WTC11 (cell line): ENCODE data around the gene ABCD2. TPM values are rescaled to one million over a fixed set of nuclear protein-coding genes. Genes with fewer than 3 reads are reported as not detected.

Source experiments
- ATAC-seq: fragments of 200-7000 bp; cut with Tn5 transposase; 2 replicates; pipeline ENCODE4 v1.10.0; 2021; ENCODE audit warnings: mild to moderate bottlenecking, moderate library complexity
- CTCF ChIA-PET: fragments of 300-600 bp; sonication (Branson Sonifier 250); formaldehyde crosslinking; loops from one replicate; lab custom pipeline; 2021; ENCODE audit warnings: antibody characterized with exemption; lab: Charles Lee
- POLR2A ChIA-PET: fragments of 350-600 bp; sonication (Branson Sonifier 250); formaldehyde crosslinking; loops from one replicate; lab custom pipeline; 2021; ENCODE audit warnings: antibody characterized with exemption; lab: Charles Lee
- DNase-seq: peaks from one replicate; pipeline ENCODE4 v3.0.0; 2021; ENCODE audit warnings: low spot score
- H3K27ac Mint-ChIP-seq: 2 replicates; pipeline ENCODE4 v1.8.0; 2021; ENCODE audit warnings: mixed read lengths
- H3K27me3 Mint-ChIP-seq: 2 replicates; pipeline ENCODE4 v1.8.0; 2021; ENCODE audit warnings: low read depth, mild to moderate bottlenecking, moderate library complexity, mixed read lengths
- H3K36me3 Mint-ChIP-seq: 2 replicates; pipeline ENCODE4 v1.8.0; 2021; ENCODE audit warnings: mixed read lengths
- H3K4me1 Mint-ChIP-seq: 2 replicates; pipeline ENCODE4 v1.8.0; 2022; ENCODE audit warnings: mixed read lengths
- H3K4me3 Mint-ChIP-seq: 2 replicates; pipeline ENCODE4 v1.8.0; 2021; ENCODE audit warnings: mild to moderate bottlenecking, moderate library complexity, mixed read lengths
- H3K9me3 Mint-ChIP-seq: 2 replicates; pipeline ENCODE4 v1.8.0; 2021; ENCODE audit warnings: mixed read lengths
- ELF4 ChIP-seq: sonication (generic); formaldehyde crosslinking; IDR thresholded peaks from 2 replicates; pipeline ENCODE4 v1.8.1; 2022; ENCODE audit warnings: low read depth, mild to moderate bottlenecking, moderate library complexity, missing genetic modification reagents
- EMX1 ChIP-seq: fragments of 250-450 bp; sonication (Bioruptor Pico); IDR thresholded peaks from 2 replicates; pipeline ENCODE4 v1.8.0; 2021; ENCODE audit warnings: mild to moderate bottlenecking
- ESRRA ChIP-seq: sonication (generic); formaldehyde crosslinking; IDR thresholded peaks from 2 replicates; pipeline ENCODE4 v1.8.1; 2022; ENCODE audit warnings: mild to moderate bottlenecking, missing genetic modification reagents, borderline replicate concordance
- FOXP1 ChIP-seq: sonication (generic); formaldehyde crosslinking; IDR thresholded peaks from 2 replicates; pipeline ENCODE4 v1.8.0; 2022; ENCODE audit warnings: missing genetic modification reagents, mild to moderate bottlenecking, moderate library complexity, borderline replicate concordance
- GABPB1 ChIP-seq: sonication (generic); formaldehyde crosslinking; IDR thresholded peaks from 2 replicates; pipeline ENCODE4 v1.8.1; 2023; ENCODE audit warnings: mild to moderate bottlenecking, missing genetic modification reagents
- HMGA2 ChIP-seq: fragments of 250-450 bp; sonication (Bioruptor Pico); IDR thresholded peaks from 2 replicates; pipeline ENCODE4 v1.4.0; 2021; ENCODE audit warnings: mild to moderate bottlenecking, moderate library complexity
- JUN ChIP-seq: sonication (generic); formaldehyde crosslinking; IDR thresholded peaks from 2 replicates; pipeline ENCODE4 v1.8.0; 2023; ENCODE audit warnings: mild to moderate bottlenecking, missing genetic modification reagents
- NFATC4 ChIP-seq: fragments of 250-450 bp; sonication (Bioruptor Pico); IDR thresholded peaks from 2 replicates; pipeline ENCODE4 v1.9.0; 2021; ENCODE audit warnings: mild to moderate bottlenecking
- NR1H2 ChIP-seq: sonication (generic); formaldehyde crosslinking; IDR thresholded peaks from 2 replicates; pipeline ENCODE4 v1.9.0; 2021; ENCODE audit warnings: mild to moderate bottlenecking, moderate library complexity, missing genetic modification reagents
- OVOL2 ChIP-seq: fragments of 250-450 bp; sonication (Bioruptor Pico); IDR thresholded peaks from 2 replicates; pipeline ENCODE4 v1.9.0; 2021; ENCODE audit warnings: mild to moderate bottlenecking, borderline replicate concordance
- RELA ChIP-seq: sonication (generic); formaldehyde crosslinking; IDR thresholded peaks from 2 replicates; pipeline ENCODE4 v1.8.1; 2022; ENCODE audit warnings: missing genetic modification reagents, mild to moderate bottlenecking, borderline replicate concordance
- SOX15 ChIP-seq: fragments of 250-450 bp; sonication (Bioruptor Pico); IDR thresholded peaks from 2 replicates; pipeline ENCODE4 v1.9.0; 2021; ENCODE audit warnings: mild to moderate bottlenecking
- ZNF121 ChIP-seq: sonication (generic); formaldehyde crosslinking; IDR thresholded peaks from 2 replicates; pipeline ENCODE4 v1.8.0; 2023; ENCODE audit warnings: missing genetic modification reagents
- ZNF138 ChIP-seq: sonication (generic); formaldehyde crosslinking; conservative IDR thresholded peaks from 2 replicates; pipeline ENCODE4 v1.8.1; 2022; ENCODE audit warnings: mild to moderate bottlenecking, moderate library complexity, missing genetic modification reagents
- ZNF232 ChIP-seq: sonication (generic); formaldehyde crosslinking; IDR thresholded peaks from 2 replicates; pipeline ENCODE4 v1.8.0; 2022; ENCODE audit warnings: mild to moderate bottlenecking, missing genetic modification reagents
- total RNA-seq: library from RNA; stranded (reverse); gene quantifications from 3 replicates; pipeline ENCODE4 v1.2.3, GENCODE V29; 2021
- TF ChIP-seq, protein P1 (sequence below): sonication (generic); formaldehyde crosslinking; IDR thresholded peaks from 2 replicates; pipeline ENCODE4 v1.8.0; 2023; ENCODE audit warnings: missing genetic modification reagents, mild to moderate bottlenecking, borderline replicate concordance
- TF ChIP-seq, protein P2 (sequence below): sonication (generic); formaldehyde crosslinking; IDR thresholded peaks from 2 replicates; pipeline ENCODE4 v1.8.1; 2022; ENCODE audit warnings: low read depth, missing genetic modification reagents, borderline replicate concordance
- TF ChIP-seq, protein P3 (sequence below): sonication (generic); formaldehyde crosslinking; IDR thresholded peaks from 2 replicates; pipeline ENCODE4 v1.8.0; 2023; ENCODE audit warnings: mild to moderate bottlenecking, missing genetic modification reagents
- TF ChIP-seq, protein P4 (sequence below): fragments of 250-450 bp; sonication (Bioruptor Pico); IDR thresholded peaks from 2 replicates; pipeline ENCODE4 v1.9.0; 2021; ENCODE audit warnings: mild to moderate bottlenecking
- TF ChIP-seq, protein P5 (sequence below): sonication (generic); formaldehyde crosslinking; IDR thresholded peaks from 2 replicates; pipeline ENCODE4 v1.8.1; 2023; ENCODE audit warnings: mild to moderate bottlenecking, missing genetic modification reagents, moderate library complexity

Gene ABCD2
- total RNA-seq, 1 experiment from 2014 or later = not detected

DNA sequence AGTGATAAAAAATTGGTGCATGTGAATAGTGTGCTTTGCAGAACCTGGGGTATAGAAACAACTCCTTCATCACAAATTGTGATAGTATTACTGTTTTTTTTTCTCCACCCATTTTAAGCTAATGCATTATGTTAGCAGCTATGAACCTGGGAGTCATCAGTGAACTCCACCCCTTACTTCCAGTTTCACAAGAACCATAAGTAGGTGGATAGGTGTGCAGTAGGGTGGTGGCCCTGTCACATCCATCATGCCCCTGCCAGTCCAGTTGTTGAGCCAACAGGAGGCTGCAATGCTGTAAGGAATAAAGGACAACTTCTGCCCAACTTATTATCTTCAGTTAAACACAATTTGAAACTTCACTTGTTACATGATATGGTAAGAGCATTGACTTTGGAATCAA lies 85.7 kb downstream of the ABCD2 start:
- TF ChIP-seq EMX1 (CRISPR knock-in tag) = no peak
- TF ChIP-seq FOXP1 (CRISPR knock-in tag) = no peak
- TF ChIP-seq, protein P1, sequence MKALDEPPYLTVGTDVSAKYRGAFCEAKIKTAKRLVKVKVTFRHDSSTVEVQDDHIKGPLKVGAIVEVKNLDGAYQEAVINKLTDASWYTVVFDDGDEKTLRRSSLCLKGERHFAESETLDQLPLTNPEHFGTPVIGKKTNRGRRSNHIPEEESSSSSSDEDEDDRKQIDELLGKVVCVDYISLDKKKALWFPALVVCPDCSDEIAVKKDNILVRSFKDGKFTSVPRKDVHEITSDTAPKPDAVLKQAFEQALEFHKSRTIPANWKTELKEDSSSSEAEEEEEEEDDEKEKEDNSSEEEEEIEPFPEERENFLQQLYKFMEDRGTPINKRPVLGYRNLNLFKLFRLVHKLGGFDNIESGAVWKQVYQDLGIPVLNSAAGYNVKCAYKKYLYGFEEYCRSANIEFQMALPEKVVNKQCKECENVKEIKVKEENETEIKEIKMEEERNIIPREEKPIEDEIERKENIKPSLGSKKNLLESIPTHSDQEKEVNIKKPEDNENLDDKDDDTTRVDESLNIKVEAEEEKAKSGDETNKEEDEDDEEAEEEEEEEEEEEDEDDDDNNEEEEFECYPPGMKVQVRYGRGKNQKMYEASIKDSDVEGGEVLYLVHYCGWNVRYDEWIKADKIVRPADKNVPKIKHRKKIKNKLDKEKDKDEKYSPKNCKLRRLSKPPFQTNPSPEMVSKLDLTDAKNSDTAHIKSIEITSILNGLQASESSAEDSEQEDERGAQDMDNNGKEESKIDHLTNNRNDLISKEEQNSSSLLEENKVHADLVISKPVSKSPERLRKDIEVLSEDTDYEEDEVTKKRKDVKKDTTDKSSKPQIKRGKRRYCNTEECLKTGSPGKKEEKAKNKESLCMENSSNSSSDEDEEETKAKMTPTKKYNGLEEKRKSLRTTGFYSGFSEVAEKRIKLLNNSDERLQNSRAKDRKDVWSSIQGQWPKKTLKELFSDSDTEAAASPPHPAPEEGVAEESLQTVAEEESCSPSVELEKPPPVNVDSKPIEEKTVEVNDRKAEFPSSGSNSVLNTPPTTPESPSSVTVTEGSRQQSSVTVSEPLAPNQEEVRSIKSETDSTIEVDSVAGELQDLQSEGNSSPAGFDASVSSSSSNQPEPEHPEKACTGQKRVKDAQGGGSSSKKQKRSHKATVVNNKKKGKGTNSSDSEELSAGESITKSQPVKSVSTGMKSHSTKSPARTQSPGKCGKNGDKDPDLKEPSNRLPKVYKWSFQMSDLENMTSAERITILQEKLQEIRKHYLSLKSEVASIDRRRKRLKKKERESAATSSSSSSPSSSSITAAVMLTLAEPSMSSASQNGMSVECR (CRISPR knock-in tag) = no peak
- TF ChIP-seq, protein P2, sequence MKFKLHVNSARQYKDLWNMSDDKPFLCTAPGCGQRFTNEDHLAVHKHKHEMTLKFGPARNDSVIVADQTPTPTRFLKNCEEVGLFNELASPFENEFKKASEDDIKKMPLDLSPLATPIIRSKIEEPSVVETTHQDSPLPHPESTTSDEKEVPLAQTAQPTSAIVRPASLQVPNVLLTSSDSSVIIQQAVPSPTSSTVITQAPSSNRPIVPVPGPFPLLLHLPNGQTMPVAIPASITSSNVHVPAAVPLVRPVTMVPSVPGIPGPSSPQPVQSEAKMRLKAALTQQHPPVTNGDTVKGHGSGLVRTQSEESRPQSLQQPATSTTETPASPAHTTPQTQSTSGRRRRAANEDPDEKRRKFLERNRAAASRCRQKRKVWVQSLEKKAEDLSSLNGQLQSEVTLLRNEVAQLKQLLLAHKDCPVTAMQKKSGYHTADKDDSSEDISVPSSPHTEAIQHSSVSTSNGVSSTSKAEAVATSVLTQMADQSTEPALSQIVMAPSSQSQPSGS (CRISPR knock-in tag) = no peak
- TF ChIP-seq, protein P3, sequence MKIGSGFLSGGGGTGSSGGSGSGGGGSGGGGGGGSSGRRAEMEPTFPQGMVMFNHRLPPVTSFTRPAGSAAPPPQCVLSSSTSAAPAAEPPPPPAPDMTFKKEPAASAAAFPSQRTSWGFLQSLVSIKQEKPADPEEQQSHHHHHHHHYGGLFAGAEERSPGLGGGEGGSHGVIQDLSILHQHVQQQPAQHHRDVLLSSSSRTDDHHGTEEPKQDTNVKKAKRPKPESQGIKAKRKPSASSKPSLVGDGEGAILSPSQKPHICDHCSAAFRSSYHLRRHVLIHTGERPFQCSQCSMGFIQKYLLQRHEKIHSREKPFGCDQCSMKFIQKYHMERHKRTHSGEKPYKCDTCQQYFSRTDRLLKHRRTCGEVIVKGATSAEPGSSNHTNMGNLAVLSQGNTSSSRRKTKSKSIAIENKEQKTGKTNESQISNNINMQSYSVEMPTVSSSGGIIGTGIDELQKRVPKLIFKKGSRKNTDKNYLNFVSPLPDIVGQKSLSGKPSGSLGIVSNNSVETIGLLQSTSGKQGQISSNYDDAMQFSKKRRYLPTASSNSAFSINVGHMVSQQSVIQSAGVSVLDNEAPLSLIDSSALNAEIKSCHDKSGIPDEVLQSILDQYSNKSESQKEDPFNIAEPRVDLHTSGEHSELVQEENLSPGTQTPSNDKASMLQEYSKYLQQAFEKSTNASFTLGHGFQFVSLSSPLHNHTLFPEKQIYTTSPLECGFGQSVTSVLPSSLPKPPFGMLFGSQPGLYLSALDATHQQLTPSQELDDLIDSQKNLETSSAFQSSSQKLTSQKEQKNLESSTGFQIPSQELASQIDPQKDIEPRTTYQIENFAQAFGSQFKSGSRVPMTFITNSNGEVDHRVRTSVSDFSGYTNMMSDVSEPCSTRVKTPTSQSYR (CRISPR knock-in tag) = no peak
- TF ChIP-seq, protein P4, sequence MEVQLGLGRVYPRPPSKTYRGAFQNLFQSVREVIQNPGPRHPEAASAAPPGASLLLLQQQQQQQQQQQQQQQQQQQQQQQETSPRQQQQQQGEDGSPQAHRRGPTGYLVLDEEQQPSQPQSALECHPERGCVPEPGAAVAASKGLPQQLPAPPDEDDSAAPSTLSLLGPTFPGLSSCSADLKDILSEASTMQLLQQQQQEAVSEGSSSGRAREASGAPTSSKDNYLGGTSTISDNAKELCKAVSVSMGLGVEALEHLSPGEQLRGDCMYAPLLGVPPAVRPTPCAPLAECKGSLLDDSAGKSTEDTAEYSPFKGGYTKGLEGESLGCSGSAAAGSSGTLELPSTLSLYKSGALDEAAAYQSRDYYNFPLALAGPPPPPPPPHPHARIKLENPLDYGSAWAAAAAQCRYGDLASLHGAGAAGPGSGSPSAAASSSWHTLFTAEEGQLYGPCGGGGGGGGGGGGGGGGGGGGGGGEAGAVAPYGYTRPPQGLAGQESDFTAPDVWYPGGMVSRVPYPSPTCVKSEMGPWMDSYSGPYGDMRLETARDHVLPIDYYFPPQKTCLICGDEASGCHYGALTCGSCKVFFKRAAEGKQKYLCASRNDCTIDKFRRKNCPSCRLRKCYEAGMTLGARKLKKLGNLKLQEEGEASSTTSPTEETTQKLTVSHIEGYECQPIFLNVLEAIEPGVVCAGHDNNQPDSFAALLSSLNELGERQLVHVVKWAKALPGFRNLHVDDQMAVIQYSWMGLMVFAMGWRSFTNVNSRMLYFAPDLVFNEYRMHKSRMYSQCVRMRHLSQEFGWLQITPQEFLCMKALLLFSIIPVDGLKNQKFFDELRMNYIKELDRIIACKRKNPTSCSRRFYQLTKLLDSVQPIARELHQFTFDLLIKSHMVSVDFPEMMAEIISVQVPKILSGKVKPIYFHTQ (CRISPR knock-in tag) = no peak
- TF ChIP-seq GABPB1 (CRISPR knock-in tag) = no peak
- TF ChIP-seq OVOL2 (CRISPR knock-in tag) = no peak
- TF ChIP-seq NFATC4 (CRISPR knock-in tag) = no peak
- TF ChIP-seq SOX15 (CRISPR knock-in tag) = no peak
- TF ChIP-seq NR1H2 (CRISPR knock-in tag) = no peak

DNA sequence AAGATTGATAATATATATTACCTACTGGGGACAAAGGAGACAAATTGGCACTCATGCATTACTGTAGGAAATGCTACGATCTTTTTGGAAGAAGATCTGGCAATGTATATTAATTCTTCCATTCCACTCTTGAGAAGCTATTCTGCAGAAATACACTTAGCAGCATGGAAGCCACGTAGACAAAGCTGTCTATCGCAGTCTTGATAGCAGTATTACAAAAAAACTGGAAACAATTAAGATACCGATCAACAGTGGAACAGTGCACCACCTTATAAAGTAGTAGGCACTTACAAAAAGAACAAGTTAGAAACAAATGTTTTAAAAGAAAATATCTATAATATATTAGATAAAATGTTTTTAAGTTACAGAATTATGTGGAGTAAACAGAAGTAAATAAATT lies 87.2 kb downstream of the ABCD2 start:
- Mint-ChIP-seq H3K9me3 (peaks cover 6% of the 10 kb centered on the region), H3K27ac (no peak overlapping the region), H3K4me3 (no peak overlapping the region), H3K36me3 (peaks cover 5% of the 10 kb centered on the region), H3K4me1 (peaks cover 2% of the 10 kb centered on the region; the same call in 1 of the 2 replicates)
- ChIA-PET POLR2A (interaction anchor here (0.7 kb wide), 1 partner anchor 151 kb away, joined by 3 read pairs; no protein-coding TSS in a partner anchor), CTCF (no interaction called here)
- TF ChIP-seq HMGA2 (CRISPR knock-in tag) = no peak
- TF ChIP-seq EMX1 (CRISPR knock-in tag) = no peak
- no peak for TF ChIP-seq ESRRA (CRISPR knock-in tag)
- no peak for TF ChIP-seq ZNF138 (CRISPR knock-in tag)
- no peak for TF ChIP-seq ZNF121 (CRISPR knock-in tag)
- no peak for TF ChIP-seq RELA
- TF ChIP-seq ELF4 = no peak
- no peak for TF ChIP-seq ZNF232 (CRISPR knock-in tag)
- TF ChIP-seq, protein P5, sequence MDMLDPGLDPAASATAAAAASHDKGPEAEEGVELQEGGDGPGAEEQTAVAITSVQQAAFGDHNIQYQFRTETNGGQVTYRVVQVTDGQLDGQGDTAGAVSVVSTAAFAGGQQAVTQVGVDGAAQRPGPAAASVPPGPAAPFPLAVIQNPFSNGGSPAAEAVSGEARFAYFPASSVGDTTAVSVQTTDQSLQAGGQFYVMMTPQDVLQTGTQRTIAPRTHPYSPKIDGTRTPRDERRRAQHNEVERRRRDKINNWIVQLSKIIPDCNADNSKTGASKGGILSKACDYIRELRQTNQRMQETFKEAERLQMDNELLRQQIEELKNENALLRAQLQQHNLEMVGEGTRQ (CRISPR knock-in tag) = no peak
- no peak for TF ChIP-seq JUN (CRISPR knock-in tag)
- no peak for TF ChIP-seq SOX15 (CRISPR knock-in tag)
- TF ChIP-seq, all 79 proteins: peak for 0
- ATAC-seq = no peak
- H3K27me3 Mint-ChIP-seq = no peaks in the 10 kb centered on the region; the same call in 1 of the 2 replicates
- no peak for DNase-seq

More for the DNA sequence above, 85.7 kb downstream of the ABCD2 start:
- ChIA-PET POLR2A (no interaction called here), CTCF (interaction anchor here (0.9 kb wide), 2 partner anchors 27 to 90 kb away, joined by 3 to 5 read pairs; no protein-coding TSS in a partner anchor)
- DNase-seq (no peak), ATAC-seq (no peak)
- H3K4me3 Mint-ChIP-seq = no peak overlapping the region
- H3K4me1 Mint-ChIP-seq = no peaks in the 10 kb centered on the region; the same call in none of the 2 replicates
- H3K9me3 Mint-ChIP-seq = no peaks in the 10 kb centered on the region
- H3K27ac Mint-ChIP-seq = no peak overlapping the region
- no peaks in the 10 kb centered on the region for H3K36me3 Mint-ChIP-seq
- H3K27me3 Mint-ChIP-seq = no peaks in the 10 kb centered on the region; the same call in 1 of the 2 replicates
